ENCODE data around the gene PRIM2. TPM values are rescaled to one million over a fixed set of nuclear protein-coding genes. Genes with fewer than 3 reads are reported as not detected.
"Not testable (repeated sequence)": the region's sequence is repeated elsewhere in the genome, so short reads cannot be mapped to it uniquely, and the experiment has no call there.

PRIM2 gene
- total RNA-seq, 1 experiment from 2014 or later: 96.5 TPM

- DNase-seq (ENCODE audit: low read depth): not testable (repeated sequence)
Measured at GRCh38 chr6:57502387-57502786, 185.0 kb downstream of the PRIM2 start.

DNA sequence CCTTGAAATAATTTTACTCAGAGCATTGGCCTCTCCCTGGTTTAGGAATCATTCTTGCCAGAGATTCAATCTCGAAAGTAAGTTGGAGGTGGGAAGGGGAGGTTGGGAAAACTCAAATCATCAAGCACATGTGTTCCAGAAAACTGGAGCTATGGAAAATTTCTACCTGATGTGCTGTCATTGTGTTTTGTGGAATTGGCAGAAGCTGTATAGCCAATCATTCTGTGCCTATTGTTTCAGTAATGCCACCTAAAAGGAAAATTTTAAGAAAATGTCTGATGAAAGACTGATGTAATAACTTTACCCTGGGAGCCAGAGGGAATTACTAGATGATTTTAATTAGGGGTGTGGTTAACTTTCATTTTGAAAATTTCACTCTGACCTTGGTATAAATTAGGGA lies 187.8 kb downstream of the PRIM2 start:
- not testable (repeated sequence) for DNase-seq (ENCODE audit: low read depth)

DNA sequence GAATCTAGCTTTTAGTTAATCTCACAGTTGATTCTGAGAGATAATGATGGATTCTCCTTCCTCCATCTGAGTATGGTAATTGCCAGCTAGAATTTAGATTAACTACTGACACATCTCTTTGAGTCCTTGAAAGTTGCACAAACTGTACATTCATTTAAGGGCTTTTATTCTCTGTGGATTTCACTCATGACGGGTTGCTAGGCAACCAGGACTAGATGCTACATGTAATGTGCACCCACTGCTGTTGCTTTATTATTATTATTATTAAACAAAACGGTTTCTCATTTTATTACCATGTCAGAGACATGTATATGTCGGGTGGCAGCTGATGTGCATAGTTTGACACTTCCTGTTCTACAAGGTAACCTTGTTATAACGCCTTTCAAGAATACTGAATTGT lies 193.0 kb downstream of the PRIM2 start:
- DNase-seq (ENCODE audit: low read depth): not testable (repeated sequence)

DNA sequence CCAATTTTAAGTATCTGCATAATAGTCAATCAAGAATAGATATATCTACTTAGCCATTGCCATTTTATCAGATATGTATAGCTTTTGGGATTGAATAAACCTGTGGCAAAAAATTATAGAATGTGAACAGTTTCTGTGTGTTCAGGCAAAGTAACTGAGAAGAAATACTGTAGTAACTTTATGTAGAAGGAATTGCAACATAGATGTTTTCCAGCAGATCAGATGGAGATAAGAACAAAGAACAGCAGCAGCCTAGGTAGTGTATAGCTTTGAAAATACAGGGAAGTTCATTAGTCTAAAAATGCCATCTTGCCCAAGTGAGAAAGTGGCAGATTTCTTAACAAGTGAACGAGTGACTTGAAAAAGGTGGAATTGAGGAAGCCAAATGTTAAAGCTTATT lies 197.7 kb downstream of the PRIM2 start:
- DNase-seq (ENCODE audit: low read depth): not testable (repeated sequence)

GRCh38 chr6:57515845-57516244 lies 198.4 kb downstream of the PRIM2 start:
- DNase-seq (ENCODE audit: low read depth): not testable (repeated sequence)

DNA sequence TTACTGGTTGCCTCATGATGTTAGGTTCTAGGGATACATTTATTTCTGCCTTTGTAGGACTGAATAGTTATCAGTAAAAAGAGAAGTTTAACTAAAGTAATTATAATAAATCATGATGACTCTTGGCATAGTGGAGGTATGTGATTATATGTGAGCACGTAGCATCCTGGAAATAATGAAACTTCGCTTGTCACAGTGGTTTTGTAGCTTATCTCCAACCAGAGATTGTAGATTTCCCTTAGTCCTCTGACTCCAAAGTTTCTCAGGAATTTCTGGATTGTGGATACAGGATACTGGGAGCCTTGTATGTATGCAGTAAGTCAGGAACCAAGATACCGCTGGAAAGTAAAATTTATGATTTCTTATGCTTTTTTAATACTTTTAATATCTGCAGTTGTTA lies 199.3 kb downstream of the PRIM2 start:
- not testable (repeated sequence) for DNase-seq (ENCODE audit: low read depth)

GRCh38 chr6:57519198-57519597 lies 201.8 kb downstream of the PRIM2 start:
- not testable (repeated sequence) for DNase-seq (ENCODE audit: low read depth)

GRCh38 chr6:57521085-57521484 lies 203.7 kb downstream of the PRIM2 start:
- DNase-seq (ENCODE audit: low read depth): not testable (repeated sequence)

- peak; percentile 50 for DNase-seq (ENCODE audit: low read depth)
Measured at GRCh38 chr6:57523221-57523620, 205.8 kb downstream of the PRIM2 start.

GRCh38 chr6:57529755-57530154 lies 212.3 kb downstream of the PRIM2 start:
- DNase-seq (ENCODE audit: low read depth): not testable (repeated sequence)

DNA sequence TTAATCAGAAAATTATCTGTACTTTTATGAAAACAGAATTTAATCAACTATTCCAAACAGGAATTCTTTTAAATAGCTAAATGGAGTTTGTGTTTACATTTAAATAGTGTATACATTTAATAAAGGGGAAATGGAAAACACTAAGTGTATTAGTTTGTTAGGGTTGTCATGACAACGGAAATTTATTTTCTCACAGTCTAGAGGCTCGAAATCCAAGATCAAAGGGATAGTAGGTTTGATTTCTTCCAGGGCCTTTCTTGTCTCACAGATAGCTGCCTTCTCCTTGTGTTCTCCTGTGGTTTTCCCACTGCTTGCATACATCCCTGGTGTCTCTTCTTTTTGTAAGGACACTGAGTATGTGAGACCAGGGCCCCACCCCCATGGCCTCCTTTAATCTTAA lies 215.2 kb downstream of the PRIM2 start:
- DNase-seq (ENCODE audit: low read depth): peak; percentile 11

DNA sequence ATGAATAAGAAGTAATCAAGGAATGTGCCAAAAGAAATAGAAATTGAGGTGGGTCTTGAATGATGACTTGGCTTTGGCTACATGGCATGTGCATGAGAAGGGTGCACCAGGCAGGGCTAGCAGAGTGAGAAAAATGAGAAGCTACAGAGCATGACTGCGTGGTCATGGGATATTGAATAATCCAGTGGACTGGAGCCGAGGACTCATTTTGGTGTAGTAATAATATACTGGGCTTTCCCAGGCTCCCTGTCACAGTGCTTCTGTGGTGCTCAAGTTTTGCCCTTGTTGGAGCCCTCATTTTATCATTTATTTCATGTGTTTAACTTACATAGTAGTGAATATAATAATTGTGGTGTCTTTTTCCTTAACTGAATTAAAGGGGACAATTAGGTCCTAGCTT lies 217.7 kb downstream of the PRIM2 start:
- DNase-seq (ENCODE audit: low read depth): not testable (repeated sequence)

DNA sequence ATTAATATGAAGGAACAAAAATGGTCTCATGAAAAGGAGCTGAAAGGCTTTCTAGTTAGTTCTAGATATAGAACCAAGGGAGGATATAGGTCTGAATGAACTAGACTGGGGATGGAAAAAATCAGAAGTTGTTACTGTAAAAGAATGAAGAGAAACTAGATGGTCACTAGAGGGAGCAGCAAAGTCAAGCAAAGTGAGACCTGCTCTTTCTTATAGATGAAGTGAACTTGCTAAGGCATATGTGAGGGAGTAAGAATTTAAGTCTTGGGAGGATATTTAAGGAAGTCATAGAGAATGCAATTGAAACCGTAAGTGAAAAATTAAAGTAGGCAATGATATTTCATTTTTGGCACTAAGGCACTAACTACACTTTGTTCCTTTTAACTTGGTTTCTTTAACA lies 218.6 kb downstream of the PRIM2 start:
- DNase-seq (ENCODE audit: low read depth): peak; percentile 50

DNA sequence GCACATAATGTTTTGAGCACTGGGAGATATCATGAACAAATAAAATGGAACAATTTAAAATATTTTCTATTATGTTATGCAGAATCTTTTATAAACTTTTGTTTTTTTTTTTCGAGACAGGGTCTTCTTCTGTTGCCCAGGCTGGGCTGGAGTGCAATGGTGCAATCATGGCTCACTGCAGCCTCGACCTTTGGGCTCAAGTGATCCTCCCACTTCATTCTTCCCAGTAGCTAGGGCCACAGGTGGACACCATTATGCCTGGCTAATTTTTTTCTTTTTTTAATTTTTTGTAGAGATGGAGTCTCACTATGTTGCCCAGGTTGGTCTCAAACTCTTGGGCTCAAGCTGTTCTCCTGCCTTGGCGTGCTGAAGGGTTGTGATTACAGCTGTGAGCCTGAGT lies 220.5 kb downstream of the PRIM2 start:
- DNase-seq (ENCODE audit: low read depth): not testable (repeated sequence)

- DNase-seq (ENCODE audit: low read depth): not testable (repeated sequence)
Measured at GRCh38 chr6:57551961-57552360, 234.5 kb downstream of the PRIM2 start.

DNA sequence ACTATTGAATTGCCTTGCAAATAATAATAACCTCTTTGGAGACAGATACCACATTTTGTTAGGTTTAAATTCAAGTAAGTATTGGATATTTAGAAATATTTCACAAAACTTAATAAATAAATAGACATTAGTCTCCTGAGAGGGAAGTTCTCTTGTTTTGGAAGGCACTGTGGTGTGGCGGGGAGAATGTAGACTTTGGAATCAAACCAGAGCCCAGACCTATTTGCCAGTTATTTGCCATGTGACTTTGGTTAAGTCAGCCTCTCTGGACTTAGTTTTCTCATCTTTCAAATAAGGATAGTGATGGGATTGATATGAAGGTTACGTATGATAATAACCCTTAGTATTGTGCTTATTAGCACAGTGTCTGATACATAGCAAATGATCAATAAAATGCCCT lies 240.4 kb downstream of the PRIM2 start:
- not testable (repeated sequence) for DNase-seq (ENCODE audit: low read depth)

- not testable (repeated sequence) for DNase-seq (ENCODE audit: low read depth)
Measured at GRCh38 chr6:57559170-57559569, 241.7 kb downstream of the PRIM2 start.

GRCh38 chr6:57562233-57562632 lies 244.8 kb downstream of the PRIM2 start:
- not testable (repeated sequence) for DNase-seq (ENCODE audit: low read depth)

- not testable (repeated sequence) for DNase-seq (ENCODE audit: low read depth)
Measured at GRCh38 chr6:57572119-57572518, 254.7 kb downstream of the PRIM2 start.

GRCh38 chr6:57572844-57573243 lies 255.4 kb downstream of the PRIM2 start:
- peak; percentile 1 for DNase-seq (ENCODE audit: low read depth)

GRCh38 chr6:57577023-57577422 lies 259.6 kb downstream of the PRIM2 start:
- DNase-seq (ENCODE audit: low read depth): not testable (repeated sequence)

DNA sequence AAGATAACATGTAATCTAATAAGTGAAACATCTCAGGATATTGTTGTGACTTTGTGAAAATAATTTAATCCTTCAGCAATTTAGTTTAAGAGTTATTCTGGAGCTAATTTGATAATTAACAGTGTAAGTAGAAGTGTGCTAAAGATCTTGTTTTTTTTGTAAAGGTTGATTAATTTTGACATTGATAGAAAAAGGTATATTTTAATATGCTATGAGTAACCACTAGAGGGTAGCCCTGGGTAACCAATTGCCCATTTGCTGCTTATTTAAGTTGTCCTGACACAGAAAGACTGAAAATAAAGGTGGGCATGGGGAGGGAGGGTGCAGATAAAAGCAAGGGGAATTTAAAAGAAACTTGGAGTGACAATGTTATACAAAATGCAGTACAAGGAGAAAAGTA lies 262.1 kb downstream of the PRIM2 start:
- DNase-seq (ENCODE audit: low read depth): not testable (repeated sequence)

DNA sequence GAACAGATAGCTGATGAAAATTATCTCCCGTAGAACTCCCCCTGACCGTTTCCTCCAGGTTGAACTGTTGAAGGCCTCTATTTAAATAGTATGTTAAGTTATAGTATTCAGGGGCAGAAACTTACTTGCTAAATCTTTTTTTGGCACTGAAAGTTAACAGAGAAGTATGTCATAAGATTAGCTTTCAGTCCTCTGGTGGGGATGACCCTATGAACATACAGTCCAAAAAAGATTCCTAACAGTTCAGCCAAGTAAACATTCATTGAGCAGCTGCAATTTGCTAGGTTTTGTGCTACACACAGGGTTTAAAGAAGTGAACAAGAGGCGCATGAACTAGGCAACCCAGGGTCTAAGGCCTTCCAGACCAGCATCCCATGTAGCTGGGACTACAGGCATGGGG lies 264.2 kb downstream of the PRIM2 start:
- not testable (repeated sequence) for DNase-seq (ENCODE audit: low read depth)

GRCh38 chr6:57601105-57601504 lies 283.7 kb downstream of the PRIM2 start:
- DNase-seq (ENCODE audit: low read depth): not testable (repeated sequence)
